ENCODE data around the gene NEGR1.

The NEGR1 gene

DNA sequence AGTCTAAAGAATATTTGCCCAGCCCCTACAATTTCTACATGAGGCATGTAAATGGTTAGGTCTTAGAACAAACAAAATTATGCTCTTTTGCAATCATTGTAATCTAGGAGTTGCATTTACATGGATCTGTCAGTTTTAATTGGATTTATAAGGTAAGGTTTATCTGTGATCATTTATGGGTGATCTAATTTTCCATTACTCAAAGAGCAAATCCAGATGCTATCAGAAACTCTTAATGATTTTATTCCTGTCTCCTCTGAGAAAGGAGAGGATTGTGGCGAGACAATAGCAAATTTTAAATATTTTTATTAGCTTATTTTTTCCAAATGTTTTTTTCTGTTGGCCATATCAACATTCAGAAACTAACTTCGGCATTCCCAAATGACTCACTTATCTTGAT, 14.2 kb upstream of the NEGR1 start:
- Histone ChIP-seq H3K9ac (no peak overlapping the region), H3K79me2 (ENCODE audit: insufficient read depth, low read depth) (no peaks in the 10 kb centered on the region), H3K27me3 (ENCODE audit: insufficient read depth, low read depth) (no peaks in the 10 kb centered on the region), H4K20me1 (ENCODE audit: insufficient read depth) (no peaks in the 10 kb centered on the region), H2AFZ (ENCODE audit: low read depth) (no peak overlapping the region), H3K4me3 (IDR thresholded peaks at IDR 0.05; ENCODE audit: insufficient read depth, low read depth, low read length) (no peak overlapping the region), H3K36me3 (ENCODE audit: insufficient read depth) (no peaks in the 10 kb centered on the region), H3K4me2 (no peak overlapping the region), H3K4me1 (ENCODE audit: low read depth, poor library complexity, severe bottlenecking) (no peaks in the 10 kb centered on the region), H3K27ac (no peak overlapping the region)
- TF ChIP-seq, protein P1, sequence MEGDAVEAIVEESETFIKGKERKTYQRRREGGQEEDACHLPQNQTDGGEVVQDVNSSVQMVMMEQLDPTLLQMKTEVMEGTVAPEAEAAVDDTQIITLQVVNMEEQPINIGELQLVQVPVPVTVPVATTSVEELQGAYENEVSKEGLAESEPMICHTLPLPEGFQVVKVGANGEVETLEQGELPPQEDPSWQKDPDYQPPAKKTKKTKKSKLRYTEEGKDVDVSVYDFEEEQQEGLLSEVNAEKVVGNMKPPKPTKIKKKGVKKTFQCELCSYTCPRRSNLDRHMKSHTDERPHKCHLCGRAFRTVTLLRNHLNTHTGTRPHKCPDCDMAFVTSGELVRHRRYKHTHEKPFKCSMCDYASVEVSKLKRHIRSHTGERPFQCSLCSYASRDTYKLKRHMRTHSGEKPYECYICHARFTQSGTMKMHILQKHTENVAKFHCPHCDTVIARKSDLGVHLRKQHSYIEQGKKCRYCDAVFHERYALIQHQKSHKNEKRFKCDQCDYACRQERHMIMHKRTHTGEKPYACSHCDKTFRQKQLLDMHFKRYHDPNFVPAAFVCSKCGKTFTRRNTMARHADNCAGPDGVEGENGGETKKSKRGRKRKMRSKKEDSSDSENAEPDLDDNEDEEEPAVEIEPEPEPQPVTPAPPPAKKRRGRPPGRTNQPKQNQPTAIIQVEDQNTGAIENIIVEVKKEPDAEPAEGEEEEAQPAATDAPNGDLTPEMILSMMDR (conservative IDR thresholded peaks at IDR 0.05; ENCODE audit: low read depth, low read length) = no peak

DNA sequence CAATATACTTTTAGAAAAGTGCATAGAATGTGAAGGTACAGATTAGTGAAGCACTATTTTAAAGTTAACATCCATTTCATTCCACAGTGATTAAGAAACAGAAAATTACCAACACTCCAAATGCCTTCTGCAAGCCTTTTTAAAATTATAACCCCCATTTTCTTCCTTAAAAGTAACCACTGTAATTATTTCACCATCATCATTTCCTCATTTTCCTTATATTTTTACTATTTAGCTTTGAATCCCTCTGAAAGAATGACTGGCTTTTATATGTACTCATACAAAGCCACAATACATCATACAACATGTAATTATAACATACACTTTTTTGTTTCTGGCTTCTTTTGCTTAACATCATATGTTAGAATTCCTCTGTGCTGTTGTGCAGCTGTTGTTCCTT, 6.5 kb upstream of the NEGR1 start:
- H3K9ac ChIP-seq = no peak overlapping the region
- H3K4me1 ChIP-seq (ENCODE audit: low read depth, poor library complexity, severe bottlenecking) = peaks cover 7% of the 10 kb centered on the region
- TF ChIP-seq, protein P1 (conservative IDR thresholded peaks at IDR 0.05; ENCODE audit: low read depth, low read length) = no peak
- H3K4me3 ChIP-seq (IDR thresholded peaks at IDR 0.05; ENCODE audit: insufficient read depth, low read depth, low read length) = no peak overlapping the region
- H3K27ac ChIP-seq = no peak overlapping the region
- H3K36me3 ChIP-seq (ENCODE audit: insufficient read depth) = no peaks in the 10 kb centered on the region
- H3K27me3 ChIP-seq (ENCODE audit: insufficient read depth, low read depth) = peaks cover 7% of the 10 kb centered on the region; the same call in 1 of the 2 replicates
- H3K79me2 ChIP-seq (ENCODE audit: insufficient read depth, low read depth) = no peaks in the 10 kb centered on the region
- no peak overlapping the region for H2AFZ ChIP-seq (ENCODE audit: low read depth)
- no peak overlapping the region for H3K4me2 ChIP-seq
- no peaks in the 10 kb centered on the region for H4K20me1 ChIP-seq (ENCODE audit: insufficient read depth)

DNA sequence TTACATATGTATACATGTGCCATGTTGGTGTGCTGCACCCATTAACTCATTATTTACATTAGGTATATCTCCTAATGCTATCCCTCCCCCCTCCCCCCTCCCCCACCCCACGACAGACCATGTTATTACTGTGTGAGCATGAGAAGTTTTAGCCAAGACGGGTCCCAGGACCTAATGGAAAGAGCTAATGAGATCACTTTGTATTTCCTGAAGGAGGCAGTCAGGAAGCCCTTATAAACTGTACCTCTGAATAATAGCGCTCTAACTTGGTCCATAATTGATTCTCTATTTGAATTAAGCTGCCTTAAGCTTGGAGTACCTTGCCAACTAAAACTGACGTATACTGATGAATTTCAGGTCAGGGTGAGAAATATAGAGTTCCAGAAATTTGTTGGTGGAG, 4.1 kb upstream of the NEGR1 start:
- peaks cover 9% of the 10 kb centered on the region; the same call in 1 of the 2 replicates for H3K27me3 ChIP-seq (ENCODE audit: insufficient read depth, low read depth)
- H3K9ac ChIP-seq = no peak overlapping the region
- no peaks in the 10 kb centered on the region for H3K79me2 ChIP-seq (ENCODE audit: insufficient read depth, low read depth)
- TF ChIP-seq, protein P1 (conservative IDR thresholded peaks at IDR 0.05; ENCODE audit: low read depth, low read length) = no peak
- H3K27ac ChIP-seq = no peak overlapping the region
- peaks cover 7% of the 10 kb centered on the region for H3K4me1 ChIP-seq (ENCODE audit: low read depth, poor library complexity, severe bottlenecking)
- no peak overlapping the region for H3K4me2 ChIP-seq
- no peaks in the 10 kb centered on the region for H3K36me3 ChIP-seq (ENCODE audit: insufficient read depth)
- H4K20me1 ChIP-seq (ENCODE audit: insufficient read depth) = no peaks in the 10 kb centered on the region
- H3K4me3 ChIP-seq (IDR thresholded peaks at IDR 0.05; ENCODE audit: insufficient read depth, low read depth, low read length) = no peak overlapping the region
- no peak overlapping the region for H2AFZ ChIP-seq (ENCODE audit: low read depth)

DNA sequence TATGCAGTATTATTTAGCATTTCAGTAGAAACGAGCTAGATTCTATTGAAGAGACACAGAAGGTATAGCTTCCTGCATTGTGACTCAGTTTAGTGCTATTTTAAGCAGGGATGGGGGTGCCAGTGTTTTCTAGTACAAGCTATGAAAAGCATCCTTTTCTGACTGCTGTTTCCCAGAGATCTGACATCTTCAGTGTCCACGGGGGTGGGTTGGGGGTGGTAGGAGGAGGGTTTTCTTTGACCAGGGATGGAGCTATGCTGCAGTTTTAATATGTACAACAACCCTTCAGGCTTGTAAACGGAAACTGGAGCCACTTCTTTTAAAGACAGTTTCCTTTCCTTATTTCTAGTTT, 2.7 kb upstream of the NEGR1 start:
- no peak overlapping the region for H3K4me3 ChIP-seq (IDR thresholded peaks at IDR 0.05; ENCODE audit: insufficient read depth, low read depth, low read length)

More for the DNA sequence above, 2.7 kb upstream of the NEGR1 start:
- TF ChIP-seq, protein P1 (conservative IDR thresholded peaks at IDR 0.05; ENCODE audit: low read depth, low read length) = no peak
- Histone ChIP-seq H3K27ac (no peak overlapping the region), H3K4me1 (ENCODE audit: low read depth, poor library complexity, severe bottlenecking) (peaks cover 7% of the 10 kb centered on the region), H3K4me2 (peak overlapping the region; percentile 76), H3K36me3 (ENCODE audit: insufficient read depth) (no peaks in the 10 kb centered on the region), H2AFZ (ENCODE audit: low read depth) (no peak overlapping the region), H3K79me2 (ENCODE audit: insufficient read depth, low read depth) (no peaks in the 10 kb centered on the region), H4K20me1 (ENCODE audit: insufficient read depth) (no peaks in the 10 kb centered on the region), H3K9ac (no peak overlapping the region), H3K27me3 (ENCODE audit: insufficient read depth, low read depth) (peaks cover 9% of the 10 kb centered on the region; the same call in 1 of the 2 replicates)

Data from KMS-11 (cell line).